B cell (primary cell): Measurements from ENCODE around the gene STX10. TPM values are rescaled to one million over a fixed set of nuclear protein-coding genes. Genes with fewer than 3 reads are reported as not detected.

ENCODE experiments used
- ATAC-seq: fragments of 200-7000 bp; cut with Tn5 transposase; one replicate; pipeline ENCODE4 v1.10.0; 2021; ENCODE audit warnings: low read depth, mild to moderate bottlenecking, moderate number of reproducible peaks, moderate library complexity
- CTCF ChIA-PET: fragments of 350-600 bp; sonication (Branson Sonifier 250); formaldehyde crosslinking; loops from one replicate; lab custom pipeline; 2021; ENCODE audit warnings: antibody characterized with exemption, inconsistent platforms; lab: Charles Lee
- POLR2A ChIA-PET: fragments of 350-600 bp; sonication (Branson Sonifier 250); formaldehyde crosslinking; loops from one replicate; lab custom pipeline; 2021; ENCODE audit warnings: antibody characterized with exemption; lab: Charles Lee
- DNase-seq: peaks from one replicate; pipeline ENCODE4 v3.0.0; 2013
- H2AFZ ChIP-seq: 2 replicates; pipeline ENCODE4 v1.6.1; 2012; ENCODE audit warnings: mild to moderate bottlenecking, low read depth, low read length; ENCODE audit not compliant: insufficient read depth, poor library complexity, severe bottlenecking
- H3K27ac ChIP-seq, 2 donors: 1 replicate in 1 of 2; 2 replicates in 1 of 2; pipeline ENCODE4 v1.5.1; 2012 to 2013; ENCODE audit warnings: low read length in 2 of 2, mild to moderate bottlenecking in 2 of 2, moderate library complexity in 1 of 2
- H3K27me3 ChIP-seq, 4 experiments: fragments of 200-600 bp in 1 of 4; sonication (generic) in 1 of 4; replicated peaks in 1 of 4; 1 replicate in 2 of 4; 2 replicates in 2 of 4; pipeline versions ENCODE4 v1.6.1 to v1.7.0; 2013 to 2016; ENCODE audit warnings: low read length in 3 of 4, mild to moderate bottlenecking in 2 of 4, mixed read lengths in 1 of 4, moderate library complexity in 1 of 4; ENCODE audit not compliant: insufficient read depth in 4 of 4, control insufficient read depth in 3 of 4; ENCODE audit errors: control extremely low read depth in 1 of 4
- H3K36me3 ChIP-seq, 2 experiments: replicated peaks in 1 of 2; 1 replicate in 1 of 2; 2 replicates in 1 of 2; pipeline versions ENCODE4 v1.6.1 to v1.7.1; 2013; ENCODE audit warnings: low read length in 1 of 2; ENCODE audit not compliant: insufficient read depth in 2 of 2, control insufficient read depth in 1 of 2; ENCODE audit errors: control extremely low read depth in 1 of 2, extremely low read depth in 1 of 2
- H3K4me1 ChIP-seq, 2 donors: fragments of 200-600 bp in 1 of 2; sonication (generic) in 1 of 2; 1 replicate in 1 of 2; 2 replicates in 1 of 2; pipeline versions ENCODE4 v1.5.1 to v1.6.1; 2013 to 2017; ENCODE audit warnings: low read length in 2 of 2; ENCODE audit not compliant: control insufficient read depth in 2 of 2, insufficient read depth in 2 of 2
- H3K4me2 ChIP-seq: replicated peaks from 2 replicates; pipeline ENCODE3; 2012; ENCODE audit warnings: mild to moderate bottlenecking, low read depth, low read length; ENCODE audit not compliant: poor library complexity, severe bottlenecking
- H3K4me3 ChIP-seq, 5 experiments: fragments of 200-600 bp in 1 of 5; sonication (generic) in 1 of 5; 1 replicate in 3 of 5; 2 replicates in 2 of 5; pipeline versions ENCODE4 v1.5.1 to v1.7.0; 2011 to 2016; ENCODE audit warnings: low read length in 4 of 5, mild to moderate bottlenecking in 4 of 5, low read depth in 2 of 5, control low read depth in 1 of 5, moderate library complexity in 1 of 5; ENCODE audit not compliant: insufficient read depth in 1 of 5; ENCODE audit errors: control extremely low read depth in 1 of 5, extremely low read depth in 1 of 5
- H3K79me2 ChIP-seq: fragments of 200-600 bp; sonication (generic); one replicate; pipeline ENCODE4 v1.6.0; 2016; ENCODE audit warnings: low read length; ENCODE audit not compliant: control insufficient read depth, insufficient read depth
- H3K9ac ChIP-seq: fragments of 200-600 bp; sonication (generic); 2 replicates; pipeline ENCODE4 v1.6.1; 2017; ENCODE audit warnings: mild to moderate bottlenecking, low read length, moderate library complexity
- H3K9me3 ChIP-seq, 3 donors: one replicate each; pipeline versions ENCODE4 v1.6.1 to v1.7.1; 2013; ENCODE audit warnings: low read length in 2 of 3; ENCODE audit not compliant: control insufficient read depth in 2 of 3, insufficient read depth in 1 of 3; ENCODE audit errors: control extremely low read depth in 1 of 3
- H4K20me1 ChIP-seq: 2 replicates; pipeline ENCODE4 v1.6.0; 2012; ENCODE audit warnings: mild to moderate bottlenecking, low read length; ENCODE audit not compliant: insufficient read depth, control insufficient read depth, poor library complexity, severe bottlenecking
- H3K27ac Mint-ChIP-seq: one replicate; pipeline ENCODE4 v1.8.0; 2021; ENCODE audit warnings: mixed read lengths
- H3K27me3 Mint-ChIP-seq: one replicate; pipeline ENCODE4 v1.8.0; 2021; ENCODE audit warnings: mixed read lengths
- H3K4me1 Mint-ChIP-seq: one replicate; pipeline ENCODE4 v1.8.0; 2021; ENCODE audit warnings: mixed read lengths
- H3K4me3 Mint-ChIP-seq: one replicate; pipeline ENCODE4 v1.8.0; 2021; ENCODE audit warnings: mixed read lengths
- H3K9me3 Mint-ChIP-seq: one replicate; pipeline ENCODE4 v1.8.0; 2022; ENCODE audit warnings: mixed read lengths; ENCODE audit not compliant: insufficient read depth
- EZH2 ChIP-seq: IDR thresholded peaks from 2 replicates; pipeline ENCODE4 v1.6.1; 2012; ENCODE audit warnings: borderline replicate concordance, low read depth, mild to moderate bottlenecking, moderate library complexity, low read length; ENCODE audit not compliant: insufficient read depth, poor library complexity, severe bottlenecking
- whole genome bisulfite sequencing: methylation state at CpG from one replicate; pipeline ENCODE4 v1.1.5; 2013; ENCODE audit warnings: missing lambda C conversion rate; ENCODE audit not compliant: insufficient coverage; 5-methylcytosine and 5-hydroxymethylcytosine counted together
- intact Hi-C: fragments of 100-400 bp; cut with micrococcal nuclease; formaldehyde crosslinking; loops from one replicate; pipeline ENCODE4 v1.10.0; 2022
- polyA plus RNA-seq: library from polyadenylated mRNA; depleted of rRNA; stranded (reverse); fragments of >200 nt; gene quantifications from 2 replicates; pipeline ENCODE4 v1.2.3, GENCODE V29; 2012
- total RNA-seq, 2 donors: library from RNA; stranded (reverse); fragments of 120-200 nt in 1 of 2; gene quantifications; 1 replicate in 1 of 2; 2 replicates in 1 of 2; pipeline versions ENCODE4 v1.2.3 to v1.2.4, GENCODE V29; 2013 to 2022
- TF ChIP-seq, protein P1 (sequence below): fragments of 200-600 bp; IDR thresholded peaks from one replicate; pipeline ENCODE4 v1.8.0; 2022; ENCODE audit warnings: antibody characterized with exemption, mild to moderate bottlenecking

The STX10 gene
- total and polyA plus RNA-seq, 2 donors (not counting 1 experiment from before 2014, with no cell fraction given) = 59.0 to 147 TPM

DNA sequence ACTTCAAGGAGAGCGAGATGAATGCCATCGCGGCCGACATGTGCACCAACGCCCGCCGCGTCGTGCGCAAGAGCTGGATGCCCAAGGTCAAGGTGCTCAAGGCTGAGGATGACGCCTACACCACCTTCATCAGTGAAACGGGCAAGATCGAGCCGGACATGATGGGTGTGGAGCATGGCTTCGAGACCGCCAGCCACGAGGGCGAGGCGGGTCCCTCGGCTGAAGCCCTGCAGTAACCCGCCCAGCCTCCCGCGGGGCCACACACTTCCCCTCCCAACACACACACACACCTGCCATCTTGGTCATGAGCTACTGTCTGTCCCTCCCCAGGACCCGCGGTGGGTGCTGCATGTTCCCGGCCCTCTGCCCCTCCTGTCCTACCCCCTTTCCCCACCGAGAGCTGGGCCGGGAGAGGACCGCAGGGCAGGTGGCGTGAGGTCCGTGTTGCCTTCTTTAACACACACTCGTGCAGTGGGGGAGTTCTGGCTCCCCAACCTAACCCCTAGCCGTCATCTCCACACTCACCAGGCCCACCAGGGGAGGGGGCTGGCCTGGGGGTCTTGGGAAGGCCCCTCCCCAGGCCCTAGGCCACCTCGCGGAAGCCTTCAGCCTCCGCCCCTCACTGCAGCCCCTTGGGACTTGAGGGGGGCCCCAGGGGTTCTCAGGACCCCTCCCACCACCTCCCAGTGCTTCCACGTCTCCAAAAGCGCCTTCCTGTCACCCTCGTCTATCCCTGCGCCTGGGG, 11.8 kb downstream of the STX10 start:
- H3K27me3 ChIP-seq = no peaks in the 10 kb centered on the region
- peaks cover 35% of the 10 kb centered on the region for H3K79me2 ChIP-seq
- ChIA-PET CTCF (no interaction called here), POLR2A (no interaction called here)
- H2AFZ ChIP-seq = no peak overlapping the region
- TF ChIP-seq, protein P1, sequence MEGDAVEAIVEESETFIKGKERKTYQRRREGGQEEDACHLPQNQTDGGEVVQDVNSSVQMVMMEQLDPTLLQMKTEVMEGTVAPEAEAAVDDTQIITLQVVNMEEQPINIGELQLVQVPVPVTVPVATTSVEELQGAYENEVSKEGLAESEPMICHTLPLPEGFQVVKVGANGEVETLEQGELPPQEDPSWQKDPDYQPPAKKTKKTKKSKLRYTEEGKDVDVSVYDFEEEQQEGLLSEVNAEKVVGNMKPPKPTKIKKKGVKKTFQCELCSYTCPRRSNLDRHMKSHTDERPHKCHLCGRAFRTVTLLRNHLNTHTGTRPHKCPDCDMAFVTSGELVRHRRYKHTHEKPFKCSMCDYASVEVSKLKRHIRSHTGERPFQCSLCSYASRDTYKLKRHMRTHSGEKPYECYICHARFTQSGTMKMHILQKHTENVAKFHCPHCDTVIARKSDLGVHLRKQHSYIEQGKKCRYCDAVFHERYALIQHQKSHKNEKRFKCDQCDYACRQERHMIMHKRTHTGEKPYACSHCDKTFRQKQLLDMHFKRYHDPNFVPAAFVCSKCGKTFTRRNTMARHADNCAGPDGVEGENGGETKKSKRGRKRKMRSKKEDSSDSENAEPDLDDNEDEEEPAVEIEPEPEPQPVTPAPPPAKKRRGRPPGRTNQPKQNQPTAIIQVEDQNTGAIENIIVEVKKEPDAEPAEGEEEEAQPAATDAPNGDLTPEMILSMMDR = no peak
- TF ChIP-seq EZH2 = no peak
- H3K36me3 ChIP-seq = peaks cover 0 to 28% of the 10 kb centered on the region in 2 experiments
- no peak overlapping the region for H3K9ac ChIP-seq
- H3K4me1 ChIP-seq = no peaks in the 10 kb centered on the region
- no peak overlapping the region for H3K4me2 ChIP-seq
- intact Hi-C loops = no loop called here
- H3K9me3 ChIP-seq = no peaks in the 10 kb centered on the region
- DNase-seq (no peak), ATAC-seq (no peak)
- H3K27me3 Mint-ChIP-seq = no peaks in the 10 kb centered on the region
- 91% methylated on average over 32 of the region's 40 CpGs for WGBS
- H4K20me1 ChIP-seq = peaks cover 6% of the 10 kb centered on the region
- H3K27ac Mint-ChIP-seq = no peak overlapping the region
- no peak overlapping the region for H3K4me3 Mint-ChIP-seq
- H3K27ac ChIP-seq = no peak overlapping the region
- H3K4me3 ChIP-seq = no peak overlapping the region
- no peaks in the 10 kb centered on the region for H3K4me1 Mint-ChIP-seq
- H3K9me3 Mint-ChIP-seq = no peaks in the 10 kb centered on the region

DNA sequence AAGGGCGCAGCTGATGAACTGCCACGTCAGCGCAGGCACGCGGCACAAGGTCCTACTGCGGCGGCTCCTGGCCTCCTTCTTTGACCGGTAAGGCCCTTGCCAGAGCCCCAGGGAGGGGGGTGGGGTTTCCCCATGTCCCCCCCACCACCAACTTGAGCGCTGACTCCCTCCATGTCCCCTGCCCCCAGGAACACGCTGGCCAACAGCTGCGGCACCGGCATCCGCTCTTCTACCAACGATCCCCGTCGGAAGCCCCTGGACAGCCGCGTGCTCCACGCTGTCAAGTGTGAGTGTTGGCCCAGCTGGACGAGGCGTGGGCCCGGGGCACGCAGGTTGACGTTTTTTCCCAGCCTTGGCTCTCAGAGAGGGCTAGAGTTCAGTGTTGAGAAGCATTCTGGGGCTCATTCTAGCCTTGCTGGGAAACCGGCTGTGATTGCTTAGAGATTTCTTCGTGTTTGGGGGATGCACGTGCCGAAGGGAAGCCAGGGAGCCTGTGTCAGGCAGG, 12.8 kb downstream of the STX10 start:
- no peak overlapping the region for H3K27ac Mint-ChIP-seq
- peaks cover 0 to 28% of the 10 kb centered on the region in 2 experiments for H3K36me3 ChIP-seq

More for the DNA sequence above, 12.8 kb downstream of the STX10 start:
- Histone ChIP-seq H3K79me2 (peaks cover 44% of the 10 kb centered on the region), H3K27me3 (no peaks in the 10 kb centered on the region), H3K4me2 (no peak overlapping the region), H3K9ac (no peak overlapping the region), H2AFZ (no peak overlapping the region), H3K27ac (no peak overlapping the region), H3K4me3 (no peak overlapping the region), H3K4me1 (no peaks in the 10 kb centered on the region), H4K20me1 (peaks cover 6% of the 10 kb centered on the region), H3K9me3 (no peaks in the 10 kb centered on the region)
- no peak for TF ChIP-seq EZH2
- TF ChIP-seq, protein P1 = no peak
- peaks cover 5% of the 10 kb centered on the region for H3K4me1 Mint-ChIP-seq
- no peak overlapping the region for H3K4me3 Mint-ChIP-seq
- no peak for ATAC-seq
- no peaks in the 10 kb centered on the region for H3K9me3 Mint-ChIP-seq
- ChIA-PET CTCF (no interaction called here), POLR2A (interaction anchor here (0.6 kb wide), 1 partner anchor 717 kb away, joined by 4 read pairs; no protein-coding TSS in a partner anchor)
- no peaks in the 10 kb centered on the region for H3K27me3 Mint-ChIP-seq
- intact Hi-C loops = no loop called here
- 97% methylated on average over 19 of the region's 28 CpGs for WGBS
- no peak for DNase-seq
